ENCODE measurements around the gene KRT32. TPM values are rescaled to one million over a fixed set of nuclear protein-coding genes. Genes with fewer than 3 reads are reported as not detected.

The KRT32 gene
- polyA plus RNA-seq, 3 donors from 2014 or later: not detected

Other genes starting within 250 kb of the KRT32 start
- gene KRTAP9-2, start 240.7 kb downstream of the KRT32 start, polyA plus RNA-seq: not detected
- gene KRTAP9-3, start 234.9 kb downstream of the KRT32 start, polyA plus RNA-seq: not detected
- not detected for gene KRTAP9-8, start 229.4 kb downstream of the KRT32 start, polyA plus RNA-seq
- not detected for gene KRTAP9-4, start 217.7 kb downstream of the KRT32 start, polyA plus RNA-seq
- gene KRTAP9-9, start 212.0 kb downstream of the KRT32 start, polyA plus RNA-seq: not detected
- not detected for gene KRTAP9-6, start 202.0 kb downstream of the KRT32 start, polyA plus RNA-seq
- gene KRTAP9-7, start 191.7 kb downstream of the KRT32 start, polyA plus RNA-seq: not detected
- gene KRTAP29-1, start 164.5 kb downstream of the KRT32 start, polyA plus RNA-seq: not detected
- under 1 TPM in 2 of 3 donors, not detected in 1; 0.17 to 0.30 TPM for gene KRTAP16-1, start 158.1 kb downstream of the KRT32 start, polyA plus RNA-seq
- gene KRTAP17-1, start 151.7 kb downstream of the KRT32 start, polyA plus RNA-seq: not detected
- not detected for gene KRT33A, start 116.6 kb downstream of the KRT32 start, polyA plus RNA-seq
- not detected for gene KRT33B, start 97.6 kb downstream of the KRT32 start, polyA plus RNA-seq
- gene KRT34, start 85.1 kb downstream of the KRT32 start, polyA plus RNA-seq: not detected
- not detected for gene KRT31, start 69.8 kb downstream of the KRT32 start, polyA plus RNA-seq
- gene KRT37, start 42.8 kb downstream of the KRT32 start, polyA plus RNA-seq: not detected
- not detected for gene KRT38, start 26.4 kb downstream of the KRT32 start, polyA plus RNA-seq
- gene KRT35, start 13.8 kb upstream of the KRT32 start, polyA plus RNA-seq: not detected
- gene KRT36, start 22.5 kb upstream of the KRT32 start, polyA plus RNA-seq: not detected
- not detected for gene KRT13, start 38.2 kb upstream of the KRT32 start, polyA plus RNA-seq
- not detected for gene KRT15, start 51.5 kb upstream of the KRT32 start, polyA plus RNA-seq
- gene KRT19, start 60.9 kb upstream of the KRT32 start, polyA plus RNA-seq: not detected
- gene KRT9, start 104.7 kb upstream of the KRT32 start, polyA plus RNA-seq: not detected
- gene KRT14, start 119.5 kb upstream of the KRT32 start, polyA plus RNA-seq: not detected
- not detected for gene KRT16, start 145.4 kb upstream of the KRT32 start, polyA plus RNA-seq
- not detected for gene KRT17, start 157.2 kb upstream of the KRT32 start, polyA plus RNA-seq
- 1,000 to 10,000 TPM in 1 of 3 donors, 100 to 1,000 TPM in 2; 639 to 1,260 (median 915) TPM for gene EIF1, start 221.5 kb upstream of the KRT32 start, polyA plus RNA-seq
- gene GAST, start 244.9 kb upstream of the KRT32 start, polyA plus RNA-seq: not detected